IMR-90 (cell line): ENCODE results near the gene DDX52.

Source experiments
- BHLHE40 ChIP-seq: fragments of 150-350 bp; IDR thresholded peaks from 2 replicates; pipeline ENCODE4 v1.6.1; 2016; ENCODE audit warnings: mild to moderate bottlenecking, low read depth, low read length
- CEBPB ChIP-seq: IDR thresholded peaks from 2 replicates; pipeline ENCODE4 v1.6.1; 2012; ENCODE audit warnings: low read depth, low read length, improper control_type of control experiment
- FOS ChIP-seq: fragments of 150-350 bp; IDR thresholded peaks from 2 replicates; pipeline ENCODE4 v1.6.1; 2016; ENCODE audit warnings: low read depth, low read length
- MXI1 ChIP-seq: IDR thresholded peaks from 2 replicates; pipeline ENCODE4 v1.6.1; 2012; ENCODE audit warnings: low read depth, mild to moderate bottlenecking, low read length, moderate library complexity, borderline replicate concordance
- POLR2A ChIP-seq: IDR thresholded peaks from 2 replicates; pipeline ENCODE4 v1.6.1; 2012; ENCODE audit warnings: mild to moderate bottlenecking, low read depth, low read length
- RAD21 ChIP-seq: IDR thresholded peaks from 2 replicates; pipeline ENCODE4 v1.6.1; 2012; ENCODE audit warnings: low read length, improper control_type of control experiment
- RCOR1 ChIP-seq: IDR thresholded peaks from 2 replicates; pipeline ENCODE4 v1.6.1; 2012; ENCODE audit warnings: mild to moderate bottlenecking, low read length, improper control_type of control experiment; ENCODE audit not compliant: insufficient replicate concordance
- TF ChIP-seq, protein P1 (sequence below): fragments of 150-350 bp; IDR thresholded peaks from 2 replicates; pipeline ENCODE4 v1.6.1; 2017; ENCODE audit warnings: mild to moderate bottlenecking, antibody characterized with exemption, low read length, low read depth
- TF ChIP-seq, protein P2 (sequence below): conservative IDR thresholded peaks from 2 replicates; pipeline ENCODE4 v1.5.1; 2012; ENCODE audit warnings: mild to moderate bottlenecking, low read depth, low read length, improper control_type of control experiment
- TF ChIP-seq, protein P3 (sequence below): fragments of 150-350 bp; IDR thresholded peaks from 2 replicates; pipeline ENCODE4 v1.6.1; 2016; ENCODE audit warnings: low read depth, mild to moderate bottlenecking, low read length, moderate library complexity, borderline replicate concordance

- TF ChIP-seq, protein P1, sequence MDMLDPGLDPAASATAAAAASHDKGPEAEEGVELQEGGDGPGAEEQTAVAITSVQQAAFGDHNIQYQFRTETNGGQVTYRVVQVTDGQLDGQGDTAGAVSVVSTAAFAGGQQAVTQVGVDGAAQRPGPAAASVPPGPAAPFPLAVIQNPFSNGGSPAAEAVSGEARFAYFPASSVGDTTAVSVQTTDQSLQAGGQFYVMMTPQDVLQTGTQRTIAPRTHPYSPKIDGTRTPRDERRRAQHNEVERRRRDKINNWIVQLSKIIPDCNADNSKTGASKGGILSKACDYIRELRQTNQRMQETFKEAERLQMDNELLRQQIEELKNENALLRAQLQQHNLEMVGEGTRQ = no peak
- TF ChIP-seq MXI1 = no peak
- no peak for TF ChIP-seq RCOR1
- TF ChIP-seq, protein P2, sequence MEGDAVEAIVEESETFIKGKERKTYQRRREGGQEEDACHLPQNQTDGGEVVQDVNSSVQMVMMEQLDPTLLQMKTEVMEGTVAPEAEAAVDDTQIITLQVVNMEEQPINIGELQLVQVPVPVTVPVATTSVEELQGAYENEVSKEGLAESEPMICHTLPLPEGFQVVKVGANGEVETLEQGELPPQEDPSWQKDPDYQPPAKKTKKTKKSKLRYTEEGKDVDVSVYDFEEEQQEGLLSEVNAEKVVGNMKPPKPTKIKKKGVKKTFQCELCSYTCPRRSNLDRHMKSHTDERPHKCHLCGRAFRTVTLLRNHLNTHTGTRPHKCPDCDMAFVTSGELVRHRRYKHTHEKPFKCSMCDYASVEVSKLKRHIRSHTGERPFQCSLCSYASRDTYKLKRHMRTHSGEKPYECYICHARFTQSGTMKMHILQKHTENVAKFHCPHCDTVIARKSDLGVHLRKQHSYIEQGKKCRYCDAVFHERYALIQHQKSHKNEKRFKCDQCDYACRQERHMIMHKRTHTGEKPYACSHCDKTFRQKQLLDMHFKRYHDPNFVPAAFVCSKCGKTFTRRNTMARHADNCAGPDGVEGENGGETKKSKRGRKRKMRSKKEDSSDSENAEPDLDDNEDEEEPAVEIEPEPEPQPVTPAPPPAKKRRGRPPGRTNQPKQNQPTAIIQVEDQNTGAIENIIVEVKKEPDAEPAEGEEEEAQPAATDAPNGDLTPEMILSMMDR = no peak
- no peak for TF ChIP-seq POLR2A
- TF ChIP-seq, protein P3, sequence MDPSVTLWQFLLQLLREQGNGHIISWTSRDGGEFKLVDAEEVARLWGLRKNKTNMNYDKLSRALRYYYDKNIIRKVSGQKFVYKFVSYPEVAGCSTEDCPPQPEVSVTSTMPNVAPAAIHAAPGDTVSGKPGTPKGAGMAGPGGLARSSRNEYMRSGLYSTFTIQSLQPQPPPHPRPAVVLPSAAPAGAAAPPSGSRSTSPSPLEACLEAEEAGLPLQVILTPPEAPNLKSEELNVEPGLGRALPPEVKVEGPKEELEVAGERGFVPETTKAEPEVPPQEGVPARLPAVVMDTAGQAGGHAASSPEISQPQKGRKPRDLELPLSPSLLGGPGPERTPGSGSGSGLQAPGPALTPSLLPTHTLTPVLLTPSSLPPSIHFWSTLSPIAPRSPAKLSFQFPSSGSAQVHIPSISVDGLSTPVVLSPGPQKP = no peak
- no peak for TF ChIP-seq CEBPB
- no peak for TF ChIP-seq BHLHE40
- no peak for TF ChIP-seq RAD21
- no peak for TF ChIP-seq FOS
These were observed 33.8 kb upstream of the DDX52 start for GRCh38 chr17:37677021-37677420.
